Activated CD4-positive, alpha-beta T cell treated with anti-CD3 and anti-CD28 coated beads for 1 hour (primary cell): ENCODE data around the gene TMEM220.
A peak's percentile ranks its signal among the peaks of the same experiment; 100 is the strongest.
"Not testable (repeated sequence)": the region's sequence is repeated elsewhere in the genome, so short reads cannot be mapped to it uniquely, and the experiment has no call there.

Experiments used
- DNase-seq: peaks from one replicate; pipeline ENCODE4 v3.0.0-alpha.2; 2020

The TMEM220 gene

GRCh38 chr17:10727192-10727591 is 2.6 kb downstream of the TMEM220 start:
- no peak for DNase-seq

GRCh38 chr17:10726196-10726595 is 3.6 kb downstream of the TMEM220 start:
- DNase-seq, result no peak

DNA sequence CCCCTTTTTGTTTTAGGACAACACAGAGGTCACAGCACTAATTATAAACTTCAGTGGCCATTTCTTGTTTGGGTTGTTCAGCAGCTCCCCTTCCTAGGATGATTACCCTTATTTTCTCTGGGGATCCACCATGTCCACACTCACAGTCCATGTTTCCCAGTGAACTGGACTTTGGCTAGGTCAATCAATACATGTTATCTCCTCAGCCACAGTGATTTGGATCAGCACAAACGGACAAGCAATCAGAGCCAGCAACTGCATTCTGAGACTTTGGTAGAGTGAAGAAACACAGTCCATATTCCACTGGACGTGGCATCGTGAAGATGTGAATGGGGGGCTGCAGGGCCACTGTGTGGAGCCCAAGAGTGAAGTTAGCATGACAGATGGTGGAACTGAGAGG is 4.6 kb downstream of the TMEM220 start:
- no peak for DNase-seq

- no peak for DNase-seq
Observed at GRCh38 chr17:10724546-10725195, 5.2 kb downstream of the TMEM220 start.

DNA sequence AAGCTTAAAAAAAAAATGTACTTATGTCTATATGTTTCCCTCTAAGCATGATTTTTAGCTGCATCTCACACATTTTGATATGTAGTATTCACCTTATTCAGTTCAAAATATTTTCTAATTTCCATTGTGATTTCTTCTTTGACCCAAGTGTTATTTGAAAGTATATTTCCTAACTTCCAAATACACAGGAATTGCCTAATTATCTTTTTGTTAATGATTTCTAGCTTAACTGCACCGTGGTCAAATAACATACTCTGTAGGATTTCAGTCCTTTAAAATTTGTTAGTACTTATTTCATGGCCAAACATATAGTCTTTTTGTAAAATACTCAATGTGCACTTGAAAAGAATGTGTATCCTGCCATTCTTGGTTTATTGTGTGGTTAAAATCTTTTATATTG is 11.3 kb downstream of the TMEM220 start:
- no peak for DNase-seq

GRCh38 chr17:10716218-10716617 is 13.6 kb downstream of the TMEM220 start:
- DNase-seq, result no peak

GRCh38 chr17:10713318-10713717 is 16.5 kb downstream of the TMEM220 start:
- DNase-seq, result no peak

- no peak for DNase-seq
Observed at GRCh38 chr17:10705727-10706126, 24.1 kb downstream of the TMEM220 start.

- no peak for DNase-seq
Observed at GRCh38 chr17:10702574-10702973, 27.2 kb downstream of the TMEM220 start.

DNA sequence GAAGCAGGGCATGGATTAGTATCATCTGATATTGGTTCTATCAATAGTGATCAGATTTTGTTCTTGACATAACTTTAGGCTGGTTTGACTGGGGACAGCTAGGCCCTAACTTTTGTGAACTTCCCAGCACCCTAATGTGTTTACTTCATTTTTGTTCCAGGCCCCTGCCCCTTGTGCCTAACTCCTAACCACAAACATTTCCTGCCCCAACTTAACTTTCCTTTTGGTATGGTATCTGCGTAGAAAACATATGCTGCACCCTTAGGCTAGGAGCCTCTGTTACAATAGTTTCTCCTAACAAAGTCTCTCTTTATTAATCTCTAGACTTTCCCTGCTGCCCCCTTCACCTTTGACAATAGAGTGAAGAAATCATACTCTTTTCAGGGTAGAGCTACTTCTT is 30.0 kb downstream of the TMEM220 start:
- DNase-seq, result no peak

GRCh38 chr17:10698096-10698818 is 31.6 kb downstream of the TMEM220 start:
- no peak for DNase-seq

DNA sequence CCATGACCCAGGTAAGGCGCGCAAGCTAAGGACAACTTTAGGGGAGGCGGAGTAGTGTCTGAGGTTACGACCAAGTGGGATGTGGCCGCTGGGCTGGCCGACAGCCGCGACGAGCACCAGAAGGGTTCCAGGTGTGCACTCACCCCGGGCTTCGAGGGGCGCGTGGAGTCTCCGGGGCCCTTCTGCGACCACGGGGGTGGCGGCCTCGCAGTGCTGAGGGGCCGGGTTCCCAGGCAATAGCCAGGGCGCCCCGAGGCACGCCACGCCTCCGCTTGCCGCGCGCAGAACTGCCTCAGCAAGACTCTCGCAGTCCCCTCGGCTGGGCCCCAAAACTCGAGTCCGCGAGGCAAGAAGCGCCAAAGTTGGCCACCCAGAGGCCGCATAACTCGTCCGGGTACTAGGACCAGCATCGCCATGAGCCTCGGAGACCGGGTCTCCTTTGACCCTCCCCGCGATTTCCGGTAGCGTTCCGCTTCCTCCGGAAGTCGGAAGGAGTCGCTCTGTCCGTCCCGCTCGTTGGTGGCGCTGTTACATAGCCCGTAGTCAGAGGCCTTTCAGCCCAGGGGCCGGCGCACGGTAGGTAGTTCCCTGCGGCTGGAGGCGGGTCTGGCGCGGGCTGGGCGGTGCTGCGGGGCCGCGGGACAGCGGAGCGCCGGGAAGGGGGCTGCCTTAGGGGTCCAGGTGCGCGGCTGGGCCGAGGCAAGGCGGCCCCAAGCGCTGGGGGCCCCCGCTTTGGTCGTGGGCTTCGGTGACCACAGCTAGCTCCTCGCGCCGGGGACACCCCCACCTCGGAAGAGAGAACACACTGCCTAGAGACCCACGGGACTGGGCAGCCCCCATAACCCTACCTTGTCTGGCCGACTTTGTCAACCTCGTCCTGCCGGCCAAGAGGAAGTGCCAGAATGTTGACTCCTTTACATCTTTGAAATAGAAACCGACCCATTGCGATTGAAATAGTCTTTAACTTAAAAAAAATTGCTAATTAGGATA is 32.4 kb downstream of the TMEM220 start, which contains the start of the genes ADPRM and SCO1:
Gene ADPRM, plus strand, starts transcription at position 503 of the 990 bp plus-strand sequence. CDS start 7,333 bp downstream, outside the sequence.
Gene SCO1, minus strand, starts transcription at position 442 of the 990 bp plus-strand sequence. Its CDS starts 26 bp downstream, at position 416.
- DNase-seq, result peak; percentile 82

DNA sequence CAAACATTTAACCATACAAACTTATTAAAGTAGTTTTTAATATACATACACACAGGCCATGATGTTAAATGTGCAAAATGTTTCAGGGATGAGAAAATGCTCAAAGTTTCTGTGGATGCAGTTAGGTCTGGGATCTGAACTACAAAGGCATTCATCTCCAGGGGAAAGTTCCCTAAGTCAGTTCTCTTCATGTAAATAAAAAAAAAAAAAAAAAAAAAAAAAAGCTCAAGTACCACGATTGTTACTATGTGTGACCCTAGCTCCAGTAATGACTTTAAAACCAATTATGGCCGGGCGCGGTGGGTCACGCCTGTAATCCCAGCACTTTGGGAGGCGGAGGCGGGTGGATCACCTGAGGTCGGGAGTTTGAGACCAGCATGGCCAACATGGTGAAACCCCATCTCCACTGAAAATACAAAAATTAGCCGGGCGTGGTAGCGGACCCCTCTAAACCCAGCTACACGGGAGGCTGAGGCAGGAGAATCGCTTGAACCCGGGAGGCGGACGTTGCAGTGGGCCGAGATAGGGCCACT is 33.9 kb downstream of the TMEM220 start:
- DNase-seq, result not testable (repeated sequence)

- DNase-seq, result no peak
Observed at GRCh38 chr17:10687499-10687898, 42.3 kb downstream of the TMEM220 start.

GRCh38 chr17:10683853-10684252 is 46.0 kb downstream of the TMEM220 start:
- no peak for DNase-seq

- DNase-seq, result no peak
Observed at GRCh38 chr17:10681866-10682446, 47.9 kb downstream of the TMEM220 start.

- DNase-seq, result no peak
Observed at GRCh38 chr17:10674704-10675103, 55.1 kb downstream of the TMEM220 start.

GRCh38 chr17:10673312-10673711 is 56.5 kb downstream of the TMEM220 start:
- no peak for DNase-seq

- DNase-seq, result no peak
Observed at GRCh38 chr17:10668775-10669174, 61.0 kb downstream of the TMEM220 start.

- DNase-seq, result no peak
Observed at GRCh38 chr17:10666906-10667305, 62.9 kb downstream of the TMEM220 start.

DNA sequence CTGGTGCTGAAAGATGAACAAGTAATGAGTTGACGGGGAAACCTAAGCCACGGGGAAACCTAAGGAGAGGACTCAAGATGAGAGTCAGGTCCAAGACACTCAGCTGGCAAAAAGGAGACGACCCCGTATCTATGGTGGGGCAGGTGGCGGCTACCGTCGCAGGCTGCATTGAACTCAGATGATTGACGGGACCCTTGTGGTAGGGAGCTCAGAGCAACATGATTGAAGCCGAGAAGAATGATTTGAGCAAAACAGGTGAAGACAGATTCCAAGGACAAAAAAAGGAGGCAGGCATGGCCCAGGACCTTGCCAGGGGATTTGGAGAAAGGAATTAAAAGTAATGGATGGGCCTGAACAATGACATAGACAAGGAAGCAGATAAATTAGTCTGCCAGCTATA is 65.3 kb downstream of the TMEM220 start:
- DNase-seq, result no peak
